GM19397 (cell line): Measurements from ENCODE around the gene HIPK4.
"Not testable (repeated sequence)": the region's sequence is repeated elsewhere in the genome, so short reads cannot be mapped to it uniquely, and the experiment has no call there.

ENCODE experiments used
- ATAC-seq: cut with Tn5 transposase; IDR thresholded peaks from one replicate; pipeline ENCODE4 v1.9.1; 2021; ENCODE audit warnings: mild to moderate bottlenecking, moderate library complexity; ENCODE audit not compliant: unreplicated experiment

HIPK4 gene

DNA sequence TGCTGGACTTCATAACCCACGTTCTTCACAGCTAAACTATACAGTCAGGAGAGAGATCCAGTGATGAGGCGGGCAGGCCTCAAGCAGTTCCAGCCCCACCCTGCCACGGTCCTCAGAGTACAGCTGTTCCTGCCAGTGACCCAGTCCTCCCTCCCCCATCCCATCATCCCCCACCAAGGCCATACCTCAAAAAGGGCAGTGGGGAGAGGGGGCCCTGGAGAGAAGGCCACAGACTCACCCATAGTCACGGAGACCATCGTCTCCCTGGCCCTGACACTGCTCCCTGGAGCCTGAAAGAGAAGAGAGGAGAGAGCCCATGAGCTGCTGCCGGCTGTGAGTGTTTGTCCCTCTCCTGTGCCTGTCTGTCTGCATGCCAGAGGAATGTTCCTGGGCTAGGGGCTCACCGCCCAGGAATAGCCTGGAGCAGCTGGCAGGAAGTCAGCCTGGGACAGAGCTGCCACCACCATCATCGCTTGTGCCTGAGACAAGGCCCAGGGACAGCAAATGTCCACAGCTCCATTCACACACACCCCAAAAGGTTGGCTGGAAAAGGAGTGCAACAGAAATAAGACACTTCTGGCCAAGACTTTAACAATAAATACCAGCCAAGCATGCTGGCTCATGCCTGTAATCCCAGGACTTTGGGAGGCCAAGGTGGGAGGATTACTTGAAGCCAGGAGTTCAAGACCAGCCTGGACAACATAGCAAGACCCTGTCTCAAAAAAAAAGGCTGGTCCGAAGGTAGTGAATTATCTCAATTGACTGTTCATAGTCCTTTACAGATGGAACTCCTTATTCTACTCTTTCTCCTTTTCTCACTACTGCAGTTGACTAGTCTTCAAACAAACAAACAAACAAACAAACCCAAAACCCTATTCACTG, 48.1 kb downstream of the HIPK4 start:
- ATAC-seq, result no peak

- no peak for ATAC-seq
These were observed 50.8 kb downstream of the HIPK4 start for GRCh38 chr19:40339018-40339728.

GRCh38 chr19:40337594-40337993, 52.4 kb downstream of the HIPK4 start:
- ATAC-seq, result no peak

DNA sequence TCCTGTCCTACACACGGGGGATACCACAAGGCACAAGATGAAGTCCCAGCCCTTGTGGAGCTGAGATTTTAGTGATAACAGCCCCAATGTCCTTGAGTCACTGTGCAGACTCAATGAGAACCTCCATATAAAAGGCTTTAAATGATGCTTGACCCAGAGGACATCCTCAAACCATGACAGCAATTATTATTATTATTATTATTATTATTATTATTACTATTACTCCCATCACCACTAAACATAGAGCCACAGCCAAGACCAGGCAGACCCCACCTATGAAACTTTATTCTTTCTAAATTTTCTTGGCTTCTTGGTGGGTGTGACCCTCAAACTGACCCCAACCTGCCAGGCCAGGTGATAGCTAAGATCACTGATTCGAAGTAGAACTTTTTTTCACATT, 52.9 kb downstream of the HIPK4 start:
- ATAC-seq, result no peak

- no peak for ATAC-seq
These were observed 53.4 kb downstream of the HIPK4 start for GRCh38 chr19:40336601-40336900.

DNA sequence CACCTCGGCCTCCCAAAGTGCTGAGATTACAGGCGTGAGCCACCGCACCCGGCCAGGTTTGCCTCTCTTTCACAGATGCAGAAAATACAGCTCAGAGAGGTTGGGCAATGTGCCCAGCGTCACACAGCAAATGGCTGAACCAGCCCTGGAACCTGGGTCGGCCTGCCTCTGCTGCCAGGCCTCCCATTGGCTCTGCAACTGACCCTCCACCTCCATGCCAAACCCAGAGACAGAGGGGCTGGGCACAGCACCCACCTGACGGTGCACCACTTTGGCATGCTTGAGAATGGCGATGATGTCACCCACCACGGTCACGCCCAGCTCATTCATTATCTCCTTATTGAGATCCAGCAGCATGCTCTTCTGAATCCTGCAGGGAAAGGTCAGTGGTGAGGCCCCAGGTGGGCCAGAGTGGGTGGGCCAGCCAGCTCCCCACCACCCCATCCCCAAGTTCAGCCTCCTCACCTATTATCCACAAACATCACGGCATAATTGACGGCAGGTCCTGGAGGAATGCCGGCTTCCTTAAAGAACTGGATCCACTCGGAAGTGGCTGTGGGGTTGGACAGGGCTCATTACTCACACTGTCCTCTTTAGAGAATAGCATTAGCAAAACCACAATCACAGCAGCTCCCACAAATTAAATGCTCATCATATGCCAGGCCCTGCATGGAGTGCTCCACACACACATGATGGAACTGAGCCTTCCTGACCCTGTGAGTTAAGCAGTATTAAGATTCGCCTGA, 54.0 kb downstream of the HIPK4 start:
- no peak for ATAC-seq

DNA sequence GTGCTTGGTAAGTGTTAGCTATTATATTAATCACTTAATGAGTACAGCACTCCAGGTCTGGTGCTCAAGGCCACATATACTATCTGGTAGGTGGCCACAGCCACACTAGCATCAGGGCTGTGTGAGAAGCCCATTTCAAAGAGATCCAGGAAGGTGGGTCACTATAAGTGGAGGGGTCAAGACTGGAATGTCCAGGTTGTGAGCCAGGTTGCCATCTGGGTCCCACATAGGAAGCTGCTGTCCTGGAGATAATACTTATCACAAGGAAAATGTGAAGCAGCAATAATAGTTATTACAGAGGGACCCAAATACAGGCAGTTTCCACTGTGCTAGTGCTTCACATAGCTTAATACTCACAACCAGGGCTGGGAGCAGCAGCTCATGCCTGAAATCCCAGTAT, 54.9 kb downstream of the HIPK4 start:
- ATAC-seq, result no peak

- not testable (repeated sequence) for ATAC-seq
These were observed 56.9 kb downstream of the HIPK4 start for GRCh38 chr19:40333083-40333482.

DNA sequence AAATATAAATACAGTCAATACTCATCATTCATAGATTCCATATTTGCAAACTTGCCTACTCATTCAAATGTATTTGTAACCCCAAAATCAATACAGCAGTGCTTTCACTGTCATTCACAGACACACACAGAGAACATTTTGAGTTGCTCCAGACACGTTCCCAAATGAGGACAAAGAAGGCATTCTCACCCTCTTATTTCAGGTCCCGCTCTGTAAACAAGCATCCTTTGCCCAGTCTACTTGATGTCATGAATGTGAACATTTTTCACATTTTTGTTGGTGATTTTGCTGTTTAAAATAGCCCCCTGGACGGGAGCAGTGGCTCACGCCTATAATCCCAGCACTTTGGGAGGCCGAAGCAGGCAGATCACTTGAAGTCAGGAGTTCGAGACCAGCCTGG, 57.3 kb downstream of the HIPK4 start:
- ATAC-seq, result no peak

DNA sequence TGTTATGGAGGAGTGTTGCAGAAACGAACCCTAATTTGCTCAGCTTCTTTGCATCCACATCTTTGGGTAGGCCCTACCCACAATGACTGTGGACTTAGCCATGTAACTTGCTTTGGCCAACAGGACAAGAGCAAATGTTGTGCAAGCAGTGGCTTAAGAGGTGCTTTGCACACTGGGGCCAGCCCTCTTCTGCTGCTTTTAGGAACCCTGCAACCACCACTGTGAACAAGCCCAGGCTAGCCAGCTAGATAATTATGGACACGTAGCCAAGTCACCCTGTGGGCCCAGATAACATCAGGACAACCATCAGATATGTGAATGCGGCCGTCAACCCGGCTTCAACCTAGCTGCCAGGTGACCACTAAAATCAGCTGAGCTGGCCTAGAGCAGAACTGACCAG, 58.9 kb downstream of the HIPK4 start:
- ATAC-seq, result no peak
